ENCODE data around the gene GLCE. TPM values are rescaled to one million over a fixed set of nuclear protein-coding genes. Genes with fewer than 3 reads are reported as not detected.

GLCE gene
- total and polyA plus RNA-seq, 7 donors: 2.5 to 6.0 (median 4.2) TPM

GRCh38 chr15:69154078-69154477 lies 6.4 kb upstream of the GLCE start:
- H3K9me3 ChIP-seq: no peaks in the 10 kb centered on the region
- H3K27ac ChIP-seq: no peak overlapping the region
- TF ChIP-seq CTCF (IDR thresholded peaks at IDR 0.05): no peak
- no peak for DNase-seq
- no peak overlapping the region for H3K4me3 ChIP-seq
- ATAC-seq: no peak
- H3K4me1 ChIP-seq: no peaks in the 10 kb centered on the region
- intact Hi-C loops (cut with DNase I): no loop called here
- H3K36me3 ChIP-seq (ENCODE audit: insufficient read depth in 1 of 2, low read depth in 1 of 2): no peaks in the 10 kb centered on the region
- peaks cover 0 to 21% (median 0%) of the 10 kb centered on the region in 3 donors for H3K27me3 ChIP-seq (ENCODE audit: insufficient read depth in 3 of 3, low read length in 2 of 3)

GRCh38 chr15:69154684-69155083 lies 5.8 kb upstream of the GLCE start:
- ATAC-seq: peak in 1 of 4 donors; percentile 34
- H3K36me3 ChIP-seq (ENCODE audit: insufficient read depth in 1 of 2, low read depth in 1 of 2): no peaks in the 10 kb centered on the region
- intact Hi-C loops (cut with DNase I): no loop called here
- TF ChIP-seq CTCF (IDR thresholded peaks at IDR 0.05): no peak
- 41 to 58% (median 46%) methylated on average over 4 of the region's 4 CpGs for WGBS, 3 donors
- no peak for DNase-seq
- H3K27ac ChIP-seq: no peak overlapping the region
- no peaks in the 10 kb centered on the region for H3K9me3 ChIP-seq
- no peak overlapping the region for H3K4me3 ChIP-seq
- peaks cover 2% of the 10 kb centered on the region for H3K4me1 ChIP-seq
- peaks cover 0 to 15% (median 0%) of the 10 kb centered on the region in 3 donors for H3K27me3 ChIP-seq (ENCODE audit: insufficient read depth in 3 of 3, low read length in 2 of 3)

GRCh38 chr15:69156736-69157381 lies 3.6 kb upstream of the GLCE start:
- no peak for ATAC-seq
- intact Hi-C loops (cut with DNase I): no loop called here
- whole genome bisulfite sequencing, 3 donors: 49 to 52% (median 51%) methylated on average over 6 of the region's 6 CpGs
- Histone ChIP-seq H3K36me3 (ENCODE audit: insufficient read depth in 1 of 2, low read depth in 1 of 2) (no peaks in the 10 kb centered on the region), H3K27ac (no peak overlapping the region), H3K9me3 (no peaks in the 10 kb centered on the region), H3K4me3 (no peak overlapping the region), H3K27me3 (ENCODE audit: insufficient read depth in 3 of 3, low read length in 2 of 3) (peaks cover 0 to 5% (median 0%) of the 10 kb centered on the region in 3 donors), H3K4me1 (peaks cover 5% of the 10 kb centered on the region)
- no peak for DNase-seq
- TF ChIP-seq CTCF (IDR thresholded peaks at IDR 0.05): no peak

- H3K4me3 ChIP-seq: no peak overlapping the region
- intact Hi-C loops (cut with DNase I): no loop called here
- DNase-seq: no peak
- TF ChIP-seq CTCF (IDR thresholded peaks at IDR 0.05): no peak
- H3K9me3 ChIP-seq: no peaks in the 10 kb centered on the region
- H3K27me3 ChIP-seq (ENCODE audit: insufficient read depth in 3 of 3, low read length in 2 of 3): no peaks in the 10 kb centered on the region
- no peak for ATAC-seq
- WGBS, 3 donors: 82 to 96% (median 83%) methylated on average over 6 of the region's 6 CpGs
- peaks cover 10% of the 10 kb centered on the region for H3K4me1 ChIP-seq
- H3K36me3 ChIP-seq (ENCODE audit: insufficient read depth in 1 of 2, low read depth in 1 of 2): no peaks in the 10 kb centered on the region
- no peak overlapping the region for H3K27ac ChIP-seq
Observed at GRCh38 chr15:69158201-69158842, 2.1 kb upstream of the GLCE start.
